ENCODE results near the gene SOST. TPM values are rescaled to one million over a fixed set of nuclear protein-coding genes. Genes with fewer than 3 reads are reported as not detected.

Gene SOST
- total RNA-seq, 2 donors from 2014 or later, result 45.2 to 55.4 TPM

DNA sequence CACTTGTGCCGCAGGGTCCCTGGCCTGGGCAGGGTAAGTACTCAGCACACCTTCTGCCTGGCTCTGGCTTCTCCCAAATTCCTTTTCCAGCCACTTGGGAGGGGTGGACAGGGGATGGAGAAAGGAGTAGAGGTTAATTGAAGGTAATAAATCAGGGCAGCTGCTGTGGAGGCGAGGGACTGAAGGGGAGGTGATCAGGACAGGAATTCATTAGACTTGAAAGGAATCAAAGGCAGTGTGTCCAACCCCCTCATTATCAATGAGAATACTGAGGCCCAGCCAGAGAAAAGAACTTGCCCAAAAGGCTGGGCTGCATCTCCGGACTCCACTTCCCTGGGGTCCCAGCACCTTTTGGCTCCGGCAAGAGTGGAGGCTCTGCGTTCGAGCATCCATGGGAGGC is 2.4 kb downstream of the SOST start:
- H3K27me3 ChIP-seq (replicated peaks; ENCODE audit: insufficient read depth), result no peaks in the 10 kb centered on the region

DNA sequence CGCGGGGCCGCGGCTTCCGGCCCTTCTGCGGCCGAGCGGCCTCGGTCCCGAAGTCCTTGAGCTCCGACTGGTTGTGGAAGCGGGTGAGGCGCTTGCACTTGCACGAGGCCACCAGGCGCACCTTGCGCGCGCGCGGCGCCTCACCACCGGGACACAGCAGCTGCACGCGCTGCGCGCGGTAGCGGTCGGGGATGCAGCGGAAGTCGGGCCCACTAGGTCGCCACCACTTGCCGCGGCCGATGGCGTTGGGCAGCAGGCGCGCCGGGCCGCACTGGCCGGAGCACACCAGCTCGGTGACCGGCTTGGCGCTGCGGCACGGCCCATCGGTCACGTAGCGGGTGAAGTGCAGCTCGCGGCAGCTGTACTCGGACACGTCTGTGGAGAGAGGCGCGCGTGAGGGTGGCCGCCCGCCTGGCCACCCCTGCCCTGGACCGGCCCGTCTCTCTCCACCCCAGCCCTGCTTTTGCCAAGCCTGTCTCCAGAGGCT is 3.2 kb downstream of the SOST start:
- Histone ChIP-seq H3K27ac (peak overlapping the region; percentile 3 to 43), H3K4me3 (peak overlapping the region; percentile 43), H3K27me3 (replicated peaks; ENCODE audit: insufficient read depth) (no peaks in the 10 kb centered on the region), H3K4me1 (ENCODE audit: control insufficient read depth in 1 of 2, low read depth in 2 of 2) (peaks cover 14 to 61% of the 10 kb centered on the region in 2 donors), H3K36me3 (no peaks in the 10 kb centered on the region), H3K9me3 (no peaks in the 10 kb centered on the region)
- ATAC-seq (ENCODE audit: insufficient number of reproducible peaks, low FRiP score, low read depth) (no peak), DNase-seq (ENCODE audit: low spot score) (no peak)
- TF ChIP-seq, protein P1, sequence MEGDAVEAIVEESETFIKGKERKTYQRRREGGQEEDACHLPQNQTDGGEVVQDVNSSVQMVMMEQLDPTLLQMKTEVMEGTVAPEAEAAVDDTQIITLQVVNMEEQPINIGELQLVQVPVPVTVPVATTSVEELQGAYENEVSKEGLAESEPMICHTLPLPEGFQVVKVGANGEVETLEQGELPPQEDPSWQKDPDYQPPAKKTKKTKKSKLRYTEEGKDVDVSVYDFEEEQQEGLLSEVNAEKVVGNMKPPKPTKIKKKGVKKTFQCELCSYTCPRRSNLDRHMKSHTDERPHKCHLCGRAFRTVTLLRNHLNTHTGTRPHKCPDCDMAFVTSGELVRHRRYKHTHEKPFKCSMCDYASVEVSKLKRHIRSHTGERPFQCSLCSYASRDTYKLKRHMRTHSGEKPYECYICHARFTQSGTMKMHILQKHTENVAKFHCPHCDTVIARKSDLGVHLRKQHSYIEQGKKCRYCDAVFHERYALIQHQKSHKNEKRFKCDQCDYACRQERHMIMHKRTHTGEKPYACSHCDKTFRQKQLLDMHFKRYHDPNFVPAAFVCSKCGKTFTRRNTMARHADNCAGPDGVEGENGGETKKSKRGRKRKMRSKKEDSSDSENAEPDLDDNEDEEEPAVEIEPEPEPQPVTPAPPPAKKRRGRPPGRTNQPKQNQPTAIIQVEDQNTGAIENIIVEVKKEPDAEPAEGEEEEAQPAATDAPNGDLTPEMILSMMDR (IDR thresholded peaks at IDR 0.05), result peak; percentile 31

More for the DNA sequence above, 2.4 kb downstream of the SOST start:
- no peaks in the 10 kb centered on the region for H3K9me3 ChIP-seq
- no peaks in the 10 kb centered on the region for H3K36me3 ChIP-seq
- H3K4me1 ChIP-seq (ENCODE audit: control insufficient read depth in 1 of 2, low read depth in 2 of 2), result peaks cover 14 to 67% of the 10 kb centered on the region in 2 donors
- TF ChIP-seq, protein P1 (IDR thresholded peaks at IDR 0.05), result no peak
- H3K27ac ChIP-seq, result peak overlapping the region; percentile 3 to 43
- H3K4me3 ChIP-seq, result peak overlapping the region; percentile 43
- DNase-seq (ENCODE audit: low spot score) (no peak), ATAC-seq (ENCODE audit: insufficient number of reproducible peaks, low FRiP score, low read depth) (no peak)

DNA sequence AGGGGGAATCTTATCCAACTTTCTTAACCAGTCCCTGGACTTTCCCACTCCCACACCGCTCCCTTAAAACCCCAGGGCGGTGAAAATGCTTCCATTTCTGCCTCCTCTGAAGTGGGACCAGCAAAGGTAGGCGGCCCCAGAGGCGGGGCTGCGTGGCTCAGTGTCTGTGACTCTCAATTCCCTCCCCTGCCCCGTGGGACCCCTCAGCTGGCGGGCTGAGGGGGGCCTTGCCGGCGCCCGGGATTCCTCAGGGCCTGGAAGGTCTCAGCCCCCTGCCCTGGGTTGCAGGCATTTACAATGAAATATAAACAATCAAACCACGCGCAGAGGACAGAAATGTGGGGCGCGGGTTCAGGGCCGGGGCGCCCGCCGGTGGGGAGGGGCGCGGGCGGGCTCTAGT is 3.6 kb downstream of the SOST start:
- no peaks in the 10 kb centered on the region for H3K9me3 ChIP-seq
- TF ChIP-seq, protein P1 (IDR thresholded peaks at IDR 0.05), result no peak
- H3K4me1 ChIP-seq (ENCODE audit: control insufficient read depth in 1 of 2, low read depth in 2 of 2), result peaks cover 14 to 61% of the 10 kb centered on the region in 2 donors
- peak overlapping the region; percentile 3 to 43 for H3K27ac ChIP-seq
- H3K36me3 ChIP-seq, result no peaks in the 10 kb centered on the region
- DNase-seq (ENCODE audit: low spot score) (no peak), ATAC-seq (ENCODE audit: insufficient number of reproducible peaks, low FRiP score, low read depth) (no peak)
- no peaks in the 10 kb centered on the region for H3K27me3 ChIP-seq (replicated peaks; ENCODE audit: insufficient read depth)
- H3K4me3 ChIP-seq, result peak overlapping the region; percentile 43

DNA sequence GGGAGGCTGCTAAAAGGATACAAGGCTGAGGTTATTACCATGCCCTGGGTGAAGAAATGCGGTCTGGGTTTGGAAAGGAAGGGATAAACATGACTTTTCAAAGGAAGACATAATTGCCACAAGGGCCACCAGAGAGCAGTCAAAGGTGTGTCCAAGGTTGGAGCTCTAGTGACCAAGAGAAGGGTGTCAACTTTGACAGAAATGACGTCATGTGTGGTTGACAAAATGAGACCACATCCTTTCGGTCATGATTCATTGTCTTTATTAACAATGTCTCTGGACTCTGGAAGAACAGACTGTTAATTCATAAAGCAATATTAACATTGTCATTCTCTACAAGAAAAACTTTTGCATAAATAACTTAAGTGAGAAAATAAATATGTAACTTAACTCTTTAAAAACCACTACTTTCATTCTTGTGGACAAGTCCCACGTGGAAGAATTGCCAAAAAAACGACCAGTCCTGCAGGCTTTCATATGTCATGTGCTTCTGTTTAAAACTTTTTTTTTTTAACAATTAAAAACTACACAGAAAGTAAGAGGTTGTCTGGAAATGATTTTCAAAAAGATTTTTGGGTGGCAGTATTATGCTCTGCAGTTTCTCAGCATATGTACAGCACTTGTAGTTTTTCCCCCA is 5.0 kb downstream of the SOST start:
- TF ChIP-seq, protein P1 (IDR thresholded peaks at IDR 0.05), result no peak
- no peak for ATAC-seq (ENCODE audit: insufficient number of reproducible peaks, low FRiP score, low read depth)

DNA sequence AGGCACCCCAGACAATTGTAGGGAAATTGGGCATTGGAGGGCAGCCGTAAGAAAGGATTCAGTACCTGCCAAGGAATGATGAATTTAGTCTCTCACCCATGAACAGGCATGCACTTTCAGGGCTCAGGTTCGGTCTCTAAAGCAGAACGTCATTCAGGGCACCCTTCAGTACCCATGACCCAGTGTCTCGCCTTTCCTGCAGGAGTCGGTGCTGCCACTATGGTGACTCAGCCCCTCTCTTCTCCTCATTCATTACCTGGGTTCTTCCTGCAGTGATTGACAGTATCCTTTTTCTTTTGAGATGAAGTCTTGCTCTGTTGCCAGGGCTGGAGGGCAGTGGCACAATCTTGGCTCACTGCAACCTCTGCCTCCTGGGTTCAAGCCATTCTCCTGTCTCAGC is 8.4 kb downstream of the SOST start:
- DNase-seq (ENCODE audit: low spot score), result no peak

More for the DNA sequence above, 5.0 kb downstream of the SOST start:
- no peak overlapping the region for H3K4me3 ChIP-seq
- H3K4me1 ChIP-seq (ENCODE audit: control insufficient read depth in 1 of 2, low read depth in 2 of 2), result peaks cover 14 to 59% of the 10 kb centered on the region in 2 donors
- H3K36me3 ChIP-seq, result no peaks in the 10 kb centered on the region
- H3K27ac ChIP-seq, result no peak overlapping the region
- no peaks in the 10 kb centered on the region for H3K27me3 ChIP-seq (replicated peaks; ENCODE audit: insufficient read depth)
- DNase-seq (ENCODE audit: low spot score), result no peak
- no peaks in the 10 kb centered on the region for H3K9me3 ChIP-seq

More for the DNA sequence above, 8.4 kb downstream of the SOST start:
- no peak for ATAC-seq (ENCODE audit: insufficient number of reproducible peaks, low FRiP score, low read depth)
- no peaks in the 10 kb centered on the region for H3K9me3 ChIP-seq
- TF ChIP-seq, protein P1 (IDR thresholded peaks at IDR 0.05), result no peak
- no peaks in the 10 kb centered on the region for H3K36me3 ChIP-seq
- H3K27me3 ChIP-seq (replicated peaks; ENCODE audit: insufficient read depth), result no peaks in the 10 kb centered on the region
- H3K4me3 ChIP-seq, result no peak overlapping the region
- peaks cover 16 to 43% of the 10 kb centered on the region in 2 donors for H3K4me1 ChIP-seq (ENCODE audit: control insufficient read depth in 1 of 2, low read depth in 2 of 2)
- peak overlapping the region; percentile 36 to 37 for H3K27ac ChIP-seq

All from thoracic aorta (tissue), 2 donors.